GM19351 (cell line): ENCODE results near the gene CDKN1C.

ENCODE experiments used
- ATAC-seq: cut with Tn5 transposase; IDR thresholded peaks from one replicate; pipeline ENCODE4 v1.9.1; 2021; ENCODE audit warnings: mild to moderate bottlenecking, moderate library complexity; ENCODE audit not compliant: unreplicated experiment

CDKN1C gene

GRCh38 chr11:2848497-2848896 is 37.1 kb downstream of the CDKN1C start:
- ATAC-seq: no peak

GRCh38 chr11:2847561-2847960 is 38.0 kb downstream of the CDKN1C start:
- no peak for ATAC-seq

- no peak for ATAC-seq
These were observed 39.1 kb downstream of the CDKN1C start for GRCh38 chr11:2846470-2846869.

- no peak for ATAC-seq
These were observed 39.5 kb downstream of the CDKN1C start for GRCh38 chr11:2846056-2846455.

GRCh38 chr11:2844996-2845395 is 40.6 kb downstream of the CDKN1C start:
- ATAC-seq: no peak

- ATAC-seq: no peak
These were observed 41.3 kb downstream of the CDKN1C start for GRCh38 chr11:2844116-2844842.

GRCh38 chr11:2843551-2843950 is 42.0 kb downstream of the CDKN1C start:
- ATAC-seq: no peak

- no peak for ATAC-seq
These were observed 42.7 kb downstream of the CDKN1C start for GRCh38 chr11:2842876-2843275.

GRCh38 chr11:2841411-2842190 is 44.0 kb downstream of the CDKN1C start:
- ATAC-seq: no peak

GRCh38 chr11:2839395-2839943 is 46.1 kb downstream of the CDKN1C start:
- ATAC-seq: no peak

GRCh38 chr11:2838676-2839294 is 46.8 kb downstream of the CDKN1C start:
- ATAC-seq: no peak

- no peak for ATAC-seq
These were observed 47.5 kb downstream of the CDKN1C start for GRCh38 chr11:2838091-2838490.

GRCh38 chr11:2837651-2838050 is 47.9 kb downstream of the CDKN1C start:
- no peak for ATAC-seq

- ATAC-seq: no peak
These were observed 48.4 kb downstream of the CDKN1C start for GRCh38 chr11:2837096-2837601.

GRCh38 chr11:2836315-2837095 is 49.1 kb downstream of the CDKN1C start:
- no peak for ATAC-seq

GRCh38 chr11:2835751-2836150 is 49.8 kb downstream of the CDKN1C start:
- ATAC-seq: no peak

GRCh38 chr11:2835296-2835695 is 50.3 kb downstream of the CDKN1C start:
- ATAC-seq: no peak

GRCh38 chr11:2834503-2835273 is 50.9 kb downstream of the CDKN1C start:
- ATAC-seq: no peak

- ATAC-seq: no peak
These were observed 51.7 kb downstream of the CDKN1C start for GRCh38 chr11:2833716-2834502.
